Stimulated activated naive CD8-positive, alpha-beta T cell treated with anti-CD3 and anti-CD28 coated beads, Interleukin-15, amount 100 ng/mL, for 72 hours (primary cell): ENCODE measurements around the gene CRADD.

Source experiments
- ATAC-seq: fragments of 150-1000 bp; cut with Tn5 transposase; 2 replicates; pipeline ENCODE4 v1.10.0; 2021; ENCODE audit warnings: mild to moderate bottlenecking, moderate library complexity
- DNase-seq, 2 donors: peaks; one replicate each; pipeline ENCODE4 v3.0.0; 2021 to 2022
- H3K27ac Mint-ChIP-seq, 2 donors: one replicate each; pipeline ENCODE4 v1.8.0; 2022; ENCODE audit warnings: mild to moderate bottlenecking in 2 of 2, mixed read lengths in 2 of 2, moderate library complexity in 2 of 2
- H3K27me3 Mint-ChIP-seq: one replicate; pipeline ENCODE4 v1.8.0; 2022; ENCODE audit warnings: mixed read lengths
- H3K4me1 Mint-ChIP-seq: one replicate; pipeline ENCODE4 v1.8.0; 2022; ENCODE audit warnings: mild to moderate bottlenecking, mixed read lengths
- H3K4me3 Mint-ChIP-seq, 2 donors: one replicate each; pipeline ENCODE4 v1.8.0; 2022; ENCODE audit warnings: mild to moderate bottlenecking in 2 of 2, mixed read lengths in 2 of 2, moderate library complexity in 1 of 2
- H3K9me3 Mint-ChIP-seq, 2 donors: one replicate each; pipeline ENCODE4 v1.8.0; 2022; ENCODE audit warnings: mixed read lengths in 2 of 2

CRADD gene

GRCh38 chr12:93663006-93663728 lies 14.0 kb upstream of the CRADD start:
- Mint-ChIP-seq H3K4me3 (no peak overlapping the region), H3K27me3 (peaks cover 6% of the 10 kb centered on the region), H3K4me1 (peaks cover under 1% of the 10 kb centered on the region), H3K27ac (no peak overlapping the region), H3K9me3 (peaks cover 4 to 9% of the 10 kb centered on the region in 2 donors)
- ATAC-seq (no peak), DNase-seq (no peak)

- Mint-ChIP-seq H3K4me1 (peaks cover 6% of the 10 kb centered on the region), H3K9me3 (peaks cover 10 to 14% of the 10 kb centered on the region in 2 donors), H3K27me3 (peaks cover 6% of the 10 kb centered on the region), H3K27ac (no peak overlapping the region), H3K4me3 (no peak overlapping the region)
- no peak for ATAC-seq
- DNase-seq, result no peak
These were observed 13.5 kb upstream of the CRADD start for GRCh38 chr12:93663729-93664084.

- Mint-ChIP-seq H3K27ac (no peak overlapping the region), H3K4me3 (no peak overlapping the region), H3K4me1 (peaks cover 13% of the 10 kb centered on the region), H3K27me3 (peaks cover 6% of the 10 kb centered on the region), H3K9me3 (peaks cover 17 to 18% of the 10 kb centered on the region in 2 donors)
- ATAC-seq, result no peak
- DNase-seq, result no peak
These were observed 12.5 kb upstream of the CRADD start for GRCh38 chr12:93664573-93665138.

GRCh38 chr12:93667672-93668071 lies 9.5 kb upstream of the CRADD start:
- DNase-seq, result no peak

GRCh38 chr12:93668919-93669418 lies 8.2 kb upstream of the CRADD start:
- ATAC-seq (peak; percentile 81), DNase-seq (no peak)
- Mint-ChIP-seq H3K9me3 (peaks cover 15 to 17% of the 10 kb centered on the region in 2 donors), H3K4me3 (peak overlapping the region in 1 of 2 donors; percentile 9), H3K4me1 (peaks cover 25% of the 10 kb centered on the region), H3K27ac (no peak overlapping the region), H3K27me3 (peaks cover 8% of the 10 kb centered on the region)

More at GRCh38 chr12:93667672-93668071, 9.5 kb upstream of the CRADD start:
- ATAC-seq, result no peak
- peaks cover under 1% of the 10 kb centered on the region for H3K27me3 Mint-ChIP-seq
- peaks cover 17 to 18% of the 10 kb centered on the region in 2 donors for H3K9me3 Mint-ChIP-seq
- no peak overlapping the region for H3K27ac Mint-ChIP-seq
- H3K4me3 Mint-ChIP-seq, result no peak overlapping the region
- peaks cover 13% of the 10 kb centered on the region for H3K4me1 Mint-ChIP-seq

- no peak for ATAC-seq
- Mint-ChIP-seq H3K27ac (no peak overlapping the region), H3K27me3 (peaks cover 8% of the 10 kb centered on the region), H3K4me1 (peaks cover 30% of the 10 kb centered on the region), H3K9me3 (peaks cover 10 to 14% of the 10 kb centered on the region in 2 donors), H3K4me3 (no peak overlapping the region)
- no peak for DNase-seq
These were observed 7.7 kb upstream of the CRADD start for GRCh38 chr12:93669452-93669851.

- ATAC-seq (no peak), DNase-seq (no peak)
- H3K4me1 Mint-ChIP-seq, result peaks cover 32% of the 10 kb centered on the region
- H3K27ac Mint-ChIP-seq, result no peak overlapping the region
- no peak overlapping the region for H3K4me3 Mint-ChIP-seq
- peaks cover 9 to 14% of the 10 kb centered on the region in 2 donors for H3K9me3 Mint-ChIP-seq
- H3K27me3 Mint-ChIP-seq, result peaks cover 8% of the 10 kb centered on the region
These were observed 7.1 kb upstream of the CRADD start for GRCh38 chr12:93670104-93670503.

- peaks cover 32% of the 10 kb centered on the region for H3K4me1 Mint-ChIP-seq
- DNase-seq (no peak), ATAC-seq (no peak)
- H3K4me3 Mint-ChIP-seq, result no peak overlapping the region
- peaks cover 9 to 14% of the 10 kb centered on the region in 2 donors for H3K9me3 Mint-ChIP-seq
- H3K27me3 Mint-ChIP-seq, result peaks cover 8% of the 10 kb centered on the region
- H3K27ac Mint-ChIP-seq, result no peak overlapping the region
These were observed 6.1 kb upstream of the CRADD start for GRCh38 chr12:93671044-93671443.

- H3K9me3 Mint-ChIP-seq, result peaks cover 14 to 19% of the 10 kb centered on the region in 2 donors
- H3K4me3 Mint-ChIP-seq, result no peak overlapping the region
- H3K27me3 Mint-ChIP-seq, result peaks cover 8% of the 10 kb centered on the region
- no peak for ATAC-seq
- no peak for DNase-seq
- peaks cover 44% of the 10 kb centered on the region for H3K4me1 Mint-ChIP-seq
- H3K27ac Mint-ChIP-seq, result no peak overlapping the region
These were observed 4.1 kb upstream of the CRADD start for GRCh38 chr12:93673084-93673483.

GRCh38 chr12:93674386-93674785 lies 2.8 kb upstream of the CRADD start:
- DNase-seq, result no peak
- Mint-ChIP-seq H3K27ac (no peak overlapping the region), H3K9me3 (peaks cover 6% of the 10 kb centered on the region in 2 donors), H3K27me3 (peaks cover 8% of the 10 kb centered on the region), H3K4me3 (no peak overlapping the region), H3K4me1 (peaks cover 45% of the 10 kb centered on the region)
- ATAC-seq, result no peak

- H3K9me3 Mint-ChIP-seq, result peaks cover 5 to 6% of the 10 kb centered on the region in 2 donors
- peaks cover 8% of the 10 kb centered on the region for H3K27me3 Mint-ChIP-seq
- H3K27ac Mint-ChIP-seq, result peak overlapping the region; percentile 90 to 99
- H3K4me3 Mint-ChIP-seq, result peak overlapping the region; percentile 93 to 95
- peaks cover 55% of the 10 kb centered on the region for H3K4me1 Mint-ChIP-seq
- peak; percentile 6 for ATAC-seq
- DNase-seq, result no peak
These were observed 574 bp upstream of the CRADD start for GRCh38 chr12:93676408-93677194.

- Mint-ChIP-seq H3K27ac (peak overlapping the region in 1 of 2 donors; percentile 99), H3K4me3 (peak overlapping the region; percentile 93 to 95), H3K4me1 (peaks cover 60% of the 10 kb centered on the region), H3K27me3 (no peaks in the 10 kb centered on the region), H3K9me3 (peaks cover 5 to 6% of the 10 kb centered on the region in 2 donors)
- no peak for DNase-seq
- ATAC-seq, result no peak
These were observed 1.6 kb downstream of the CRADD start for GRCh38 chr12:93678779-93679178.

GRCh38 chr12:93679308-93679925 lies 2.2 kb downstream of the CRADD start:
- no peak for DNase-seq
- Mint-ChIP-seq H3K9me3 (peaks cover 5 to 6% of the 10 kb centered on the region in 2 donors), H3K4me3 (peak overlapping the region; percentile 36 to 44), H3K4me1 (peaks cover 60% of the 10 kb centered on the region), H3K27ac (peak overlapping the region; percentile 61 to 73), H3K27me3 (no peaks in the 10 kb centered on the region)
- no peak for ATAC-seq

- no peak for DNase-seq
- Mint-ChIP-seq H3K4me1 (peaks cover 64% of the 10 kb centered on the region), H3K9me3 (peaks cover 5 to 6% of the 10 kb centered on the region in 2 donors), H3K27me3 (no peaks in the 10 kb centered on the region), H3K4me3 (no peak overlapping the region), H3K27ac (peak overlapping the region in 1 of 2 donors; percentile 61)
- ATAC-seq, result no peak
These were observed 2.8 kb downstream of the CRADD start for GRCh38 chr12:93680006-93680405.

GRCh38 chr12:93682846-93683261 lies 5.7 kb downstream of the CRADD start:
- ATAC-seq (peak; percentile 26), DNase-seq (no peak)
- no peak overlapping the region for H3K4me3 Mint-ChIP-seq
- H3K9me3 Mint-ChIP-seq, result no peaks in the 10 kb centered on the region
- peaks cover 56% of the 10 kb centered on the region for H3K4me1 Mint-ChIP-seq
- H3K27ac Mint-ChIP-seq, result peak overlapping the region in 1 of 2 donors; percentile 21
- H3K27me3 Mint-ChIP-seq, result no peaks in the 10 kb centered on the region
